ENCODE results near the gene CBR3. TPM values are rescaled to one million over a fixed set of nuclear protein-coding genes. Genes with fewer than 3 reads are reported as not detected.

Gene CBR3
- total RNA-seq, 1 experiment from 2014 or later: not detected

GRCh38 chr21:36188937-36189336 lies 54.1 kb downstream of the CBR3 start:
- H3K4me3 ChIP-seq (ENCODE audit: low read depth, low read length): no peak overlapping the region
- intact Hi-C loops (cut with micrococcal nuclease; ENCODE audit: unreplicated experiment): loop anchor here (1.0 to 2.0 kb wide), 2 partner anchors 14 to 33 kb away; partner anchors contain the start of gene DOP1B
- TF ChIP-seq, protein P1, sequence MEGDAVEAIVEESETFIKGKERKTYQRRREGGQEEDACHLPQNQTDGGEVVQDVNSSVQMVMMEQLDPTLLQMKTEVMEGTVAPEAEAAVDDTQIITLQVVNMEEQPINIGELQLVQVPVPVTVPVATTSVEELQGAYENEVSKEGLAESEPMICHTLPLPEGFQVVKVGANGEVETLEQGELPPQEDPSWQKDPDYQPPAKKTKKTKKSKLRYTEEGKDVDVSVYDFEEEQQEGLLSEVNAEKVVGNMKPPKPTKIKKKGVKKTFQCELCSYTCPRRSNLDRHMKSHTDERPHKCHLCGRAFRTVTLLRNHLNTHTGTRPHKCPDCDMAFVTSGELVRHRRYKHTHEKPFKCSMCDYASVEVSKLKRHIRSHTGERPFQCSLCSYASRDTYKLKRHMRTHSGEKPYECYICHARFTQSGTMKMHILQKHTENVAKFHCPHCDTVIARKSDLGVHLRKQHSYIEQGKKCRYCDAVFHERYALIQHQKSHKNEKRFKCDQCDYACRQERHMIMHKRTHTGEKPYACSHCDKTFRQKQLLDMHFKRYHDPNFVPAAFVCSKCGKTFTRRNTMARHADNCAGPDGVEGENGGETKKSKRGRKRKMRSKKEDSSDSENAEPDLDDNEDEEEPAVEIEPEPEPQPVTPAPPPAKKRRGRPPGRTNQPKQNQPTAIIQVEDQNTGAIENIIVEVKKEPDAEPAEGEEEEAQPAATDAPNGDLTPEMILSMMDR (IDR thresholded peaks at IDR 0.05; ENCODE audit: insufficient read depth in 1 of 2, low read depth in 1 of 2, low read length in 1 of 2, severe bottlenecking in 1 of 2, unreplicated experiment in 1 of 2): no peak
- H3K4me1 Mint-ChIP-seq (ENCODE audit: low read depth, unreplicated experiment): peaks cover 38% of the 10 kb centered on the region
- H3K4me3 Mint-ChIP-seq (ENCODE audit: unreplicated experiment): no peak overlapping the region
- H3K27me3 ChIP-seq (replicated peaks; ENCODE audit: control insufficient read depth, insufficient read depth, low read length): no peaks in the 10 kb centered on the region
- CTCF ChIA-PET: no interaction called here
- H3K36me3 Mint-ChIP-seq (ENCODE audit: insufficient read depth, unreplicated experiment): peaks cover 13% of the 10 kb centered on the region
- H3K9me3 Mint-ChIP-seq (ENCODE audit: unreplicated experiment): no peaks in the 10 kb centered on the region
- no peaks in the 10 kb centered on the region for H3K36me3 ChIP-seq (ENCODE audit: control insufficient read depth, insufficient read depth, low read length)
- H3K9me3 ChIP-seq: no peaks in the 10 kb centered on the region
- no peak for DNase-seq
- POLR2A ChIA-PET: interaction anchor here (1.2 kb wide), 1 partner anchor 131 kb away, joined by 5 read pairs; the partner anchor contains the start of gene MORC3
- peaks cover 48% of the 10 kb centered on the region for H3K4me1 ChIP-seq
- H3K27me3 Mint-ChIP-seq (ENCODE audit: insufficient read depth, unreplicated experiment): no peaks in the 10 kb centered on the region
- BruUV-seq (replicated peaks): no TSS peak
- H3K27ac Mint-ChIP-seq (ENCODE audit: unreplicated experiment): no peak overlapping the region

- no peaks in the 10 kb centered on the region for H3K36me3 ChIP-seq (ENCODE audit: control insufficient read depth, insufficient read depth, low read length)
- peaks cover 59% of the 10 kb centered on the region for H3K4me1 ChIP-seq
- peaks cover 12% of the 10 kb centered on the region for H3K36me3 Mint-ChIP-seq (ENCODE audit: insufficient read depth, unreplicated experiment)
- H3K27me3 ChIP-seq (replicated peaks; ENCODE audit: control insufficient read depth, insufficient read depth, low read length): no peaks in the 10 kb centered on the region
- ChIA-PET CTCF (interaction anchor here (0.5 to 1.0 kb wide), 2 partner anchors 19 to 114 kb away, joined by 3 to 4 read pairs; no protein-coding TSS in a partner anchor), POLR2A (no interaction called here)
- TF ChIP-seq, protein P1 (IDR thresholded peaks at IDR 0.05; ENCODE audit: insufficient read depth in 1 of 2, low read depth in 1 of 2, low read length in 1 of 2, severe bottlenecking in 1 of 2, unreplicated experiment in 1 of 2): no peak
- H3K27ac Mint-ChIP-seq (ENCODE audit: unreplicated experiment): no peak overlapping the region
- H3K4me3 Mint-ChIP-seq (ENCODE audit: unreplicated experiment): no peak overlapping the region
- H3K9me3 Mint-ChIP-seq (ENCODE audit: unreplicated experiment): no peaks in the 10 kb centered on the region
- no peak overlapping the region for H3K4me3 ChIP-seq (ENCODE audit: low read depth, low read length)
- intact Hi-C loops (cut with micrococcal nuclease; ENCODE audit: unreplicated experiment): no loop called here
- no TSS peak for BruUV-seq (replicated peaks)
- no peak for DNase-seq
- no peaks in the 10 kb centered on the region for H3K27me3 Mint-ChIP-seq (ENCODE audit: insufficient read depth, unreplicated experiment)
- H3K9me3 ChIP-seq: no peaks in the 10 kb centered on the region
- peaks cover 34% of the 10 kb centered on the region for H3K4me1 Mint-ChIP-seq (ENCODE audit: low read depth, unreplicated experiment)
Observed at GRCh38 chr21:36190736-36191135, 55.9 kb downstream of the CBR3 start.

DNA sequence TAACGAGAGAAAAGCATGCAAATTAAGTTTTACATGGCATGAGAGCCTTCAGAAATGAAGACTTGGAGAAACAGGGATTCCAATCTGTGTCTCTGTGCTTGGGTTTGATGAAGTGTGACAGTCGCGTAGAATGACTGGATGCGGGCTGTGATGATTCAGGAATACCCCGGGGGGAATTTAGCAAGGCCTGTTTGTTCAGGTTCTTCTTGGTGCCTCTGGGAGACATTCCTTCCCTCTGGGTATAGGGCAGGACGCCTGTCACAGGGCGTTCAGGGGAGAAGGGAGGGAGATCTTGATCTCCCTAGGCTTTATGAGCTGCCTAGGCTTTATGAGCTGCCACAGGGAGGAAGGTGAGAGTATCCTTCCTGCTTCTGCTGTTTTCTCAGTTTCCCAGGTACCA lies 58.3 kb downstream of the CBR3 start:
- ChIA-PET CTCF (interaction anchor here (0.6 kb wide), 3 partner anchors 9 to 42 kb away, joined by 3 to 5 read pairs (median 5); no protein-coding TSS in a partner anchor), POLR2A (interaction anchor here (0.5 kb wide), 1 partner anchor 134 kb away, joined by 3 read pairs; no protein-coding TSS in a partner anchor)
- Mint-ChIP-seq H3K27ac (ENCODE audit: unreplicated experiment) (peak overlapping the region; percentile 56), H3K36me3 (ENCODE audit: insufficient read depth, unreplicated experiment) (peaks cover 18% of the 10 kb centered on the region), H3K9me3 (ENCODE audit: unreplicated experiment) (no peaks in the 10 kb centered on the region), H3K4me3 (ENCODE audit: unreplicated experiment) (no peak overlapping the region), H3K4me1 (ENCODE audit: low read depth, unreplicated experiment) (peaks cover 25% of the 10 kb centered on the region), H3K27me3 (ENCODE audit: insufficient read depth, unreplicated experiment) (no peaks in the 10 kb centered on the region)
- no peaks in the 10 kb centered on the region for H3K36me3 ChIP-seq (ENCODE audit: control insufficient read depth, insufficient read depth, low read length)
- intact Hi-C loops (cut with micrococcal nuclease; ENCODE audit: unreplicated experiment): no loop called here
- no TSS peak for BruUV-seq (replicated peaks)
- H3K4me3 ChIP-seq (ENCODE audit: low read depth, low read length): no peak overlapping the region
- DNase-seq: peak; percentile 72 to 81
- H3K27me3 ChIP-seq (replicated peaks; ENCODE audit: control insufficient read depth, insufficient read depth, low read length): no peaks in the 10 kb centered on the region
- no peaks in the 10 kb centered on the region for H3K9me3 ChIP-seq
- H3K4me1 ChIP-seq: peaks cover 54% of the 10 kb centered on the region
- TF ChIP-seq, protein P1 (IDR thresholded peaks at IDR 0.05; ENCODE audit: insufficient read depth in 1 of 2, low read depth in 1 of 2, low read length in 1 of 2, severe bottlenecking in 1 of 2, unreplicated experiment in 1 of 2): no peak
